Endothelial cell of umbilical vein (primary cell): ENCODE data around the gene ANAPC2. TPM values are rescaled to one million over a fixed set of nuclear protein-coding genes. Genes with fewer than 3 reads are reported as not detected.

Source experiments
- BruUV-seq: library from RNA; stranded (reverse); fragments of 400-500 nt; replicated peaks from 2 replicates; lab custom pipeline; 2021; lab: Mats Ljungman, UMichigan
- CTCF ChIA-PET: fragments of 300-600, 350-600 bp; sonication (Branson Sonifier 250); formaldehyde crosslinking; loops from one replicate; lab custom pipeline; 2021; ENCODE audit warnings: antibody characterized with exemption, inconsistent platforms; lab: Charles Lee
- POLR2A ChIA-PET: fragments of 300-600, 350-600 bp; sonication (Branson Sonifier 250); formaldehyde crosslinking; loops from one replicate; lab custom pipeline; 2021; ENCODE audit warnings: antibody characterized with exemption, inconsistent platforms; lab: Charles Lee
- DNase-seq: peaks from one replicate; pipeline ENCODE4 v3.0.0-alpha.2; 2011; ENCODE audit warnings: low read depth, low spot score
- FAIRE-seq: peaks from 2 replicates; lab custom pipeline; 2011; peaks lifted over from hg19 to GRCh38; lab: Jason Lieb, UNC
- H2AFZ ChIP-seq: 2 replicates; pipeline ENCODE4 v1.6.0; 2012; ENCODE audit warnings: low read depth, low read length, control low read depth, inconsistent platforms
- H3K27ac ChIP-seq: 2 replicates; pipeline ENCODE4 v1.5.1; 2011; ENCODE audit warnings: low read depth, mild to moderate bottlenecking, control low read depth, low read length, moderate library complexity; ENCODE audit not compliant: insufficient read depth
- H3K27me3 ChIP-seq, 2 experiments: 2 replicates each; pipeline versions ENCODE4 v1.6.0 to v1.6.1; 2011; ENCODE audit warnings: low read length in 2 of 2, mixed read lengths in 1 of 2; ENCODE audit not compliant: control insufficient read depth in 2 of 2, insufficient read depth in 2 of 2
- H3K36me3 ChIP-seq, 2 experiments: 2 replicates in 1 of 2; 3 replicates in 1 of 2; pipeline ENCODE4 v1.5.1; 2011; ENCODE audit warnings: low read length in 2 of 2, mild to moderate bottlenecking in 1 of 2, moderate library complexity in 1 of 2; ENCODE audit not compliant: control insufficient read depth in 2 of 2, insufficient read depth in 2 of 2; ENCODE audit errors: extremely low read depth in 1 of 2
- H3K4me1 ChIP-seq: 3 replicates; pipeline ENCODE4 v1.5.1; 2011; ENCODE audit warnings: mild to moderate bottlenecking, low read length; ENCODE audit not compliant: control insufficient read depth, insufficient read depth; ENCODE audit errors: extremely low read depth
- H3K4me2 ChIP-seq: 2 replicates; pipeline ENCODE4 v1.6.1; 2011; ENCODE audit warnings: low read length, control low read depth, mixed read lengths; ENCODE audit not compliant: insufficient read depth
- H3K4me3 ChIP-seq, 3 experiments: fragments of 200-600 bp in 1 of 3; sonication (generic), shearing (Covaris generic) in 1 of 3; replicated peaks in 1 of 3; 2 replicates each; pipeline ENCODE4 v1.5.1; 2011 to 2016; ENCODE audit warnings: control low read depth in 3 of 3, low read length in 3 of 3, mild to moderate bottlenecking in 2 of 3, inconsistent platforms in 1 of 3, low read depth in 1 of 3, moderate library complexity in 1 of 3; ENCODE audit not compliant: insufficient read depth in 1 of 3
- H3K79me2 ChIP-seq: 2 replicates; pipeline ENCODE4 v1.6.0; 2012; ENCODE audit warnings: low read length, inconsistent platforms; ENCODE audit not compliant: control insufficient read depth, insufficient read depth
- H3K9ac ChIP-seq: replicated peaks from 2 replicates; pipeline ENCODE3; 2011; ENCODE audit warnings: low read length, control low read depth; ENCODE audit not compliant: insufficient read depth; ENCODE audit errors: extremely low read depth
- H3K9me1 ChIP-seq: replicated peaks from 3 replicates; pipeline ENCODE4 v1.6.0; 2011; ENCODE audit warnings: mild to moderate bottlenecking, low read length; ENCODE audit not compliant: control insufficient read depth, insufficient read depth; ENCODE audit errors: extremely low read depth
- H3K9me3 ChIP-seq: replicated peaks from 2 replicates; pipeline ENCODE4 v1.5.1; 2012; ENCODE audit warnings: low read length, inconsistent platforms; ENCODE audit not compliant: control insufficient read depth, insufficient read depth
- H4K20me1 ChIP-seq: replicated peaks from 2 replicates; pipeline ENCODE3; 2011; ENCODE audit warnings: mild to moderate bottlenecking, low read length; ENCODE audit not compliant: control insufficient read depth, insufficient read depth; ENCODE audit errors: extremely low read depth
- CTCF ChIP-seq, 2 donors: IDR thresholded peaks; 1 replicate in 1 of 2; 2 replicates in 1 of 2; pipeline ENCODE4 v1.5.1; 2011; ENCODE audit warnings: low read length in 2 of 2, mild to moderate bottlenecking in 2 of 2, moderate library complexity in 2 of 2, control low read depth in 1 of 2, inconsistent platforms in 1 of 2, low read depth in 1 of 2; ENCODE audit not compliant: insufficient read depth in 1 of 2; ENCODE audit errors: extremely low read depth in 1 of 2
- EZH2 ChIP-seq: IDR thresholded peaks from 2 replicates; pipeline ENCODE4 v1.6.1; 2012; ENCODE audit warnings: borderline replicate concordance, low read depth, mild to moderate bottlenecking, moderate library complexity, low read length, inconsistent platforms; ENCODE audit not compliant: severe bottlenecking
- FOS ChIP-seq: IDR thresholded peaks from 2 replicates; pipeline ENCODE4 v1.6.1; 2011; ENCODE audit warnings: mild to moderate bottlenecking, low read length, moderate library complexity, borderline replicate concordance; ENCODE audit not compliant: insufficient read depth
- GATA2 ChIP-seq: IDR thresholded peaks from 2 replicates; pipeline ENCODE4 v1.7.0; 2011; ENCODE audit warnings: low read depth, mild to moderate bottlenecking, moderate library complexity, mixed read lengths, low read length; ENCODE audit not compliant: insufficient read length, insufficient read depth
- JUN ChIP-seq: IDR thresholded peaks from 2 replicates; pipeline ENCODE4 v1.6.1; 2011; ENCODE audit warnings: borderline replicate concordance, low read depth; ENCODE audit not compliant: insufficient read length, insufficient read depth
- MAX ChIP-seq: IDR thresholded peaks from 2 replicates; pipeline ENCODE4 v1.6.1; 2011; ENCODE audit not compliant: insufficient read depth, insufficient read length
- MYC ChIP-seq: IDR thresholded peaks from one replicate; pipeline ENCODE4 v1.6.1; 2011; ENCODE audit warnings: mild to moderate bottlenecking, low read depth, low read length
- POLR2A ChIP-seq: IDR thresholded peaks from 2 replicates; pipeline ENCODE4 v1.6.1; 2012; ENCODE audit warnings: low read depth, mild to moderate bottlenecking, control low read depth, low read length
- POLR2AphosphoS5 ChIP-seq: IDR thresholded peaks from 2 replicates; pipeline ENCODE4 v1.6.1; 2012; ENCODE audit warnings: low read depth, mild to moderate bottlenecking, control low read depth, low read length, moderate library complexity; ENCODE audit not compliant: insufficient read depth
- dilution Hi-C: fragments of 300-500 bp; cut with MboI; formaldehyde crosslinking; loops from one replicate; pipeline ENCODE4 v1.15.0; 2019; ENCODE audit warnings: low sequenced_read_pairs; ENCODE audit not compliant: extremely low pct_ligation_motif_present
- intact Hi-C: fragments of 100-400 bp; cut with micrococcal nuclease; formaldehyde crosslinking; loops from one replicate; pipeline ENCODE4 v1.10.0; 2022
- polyA plus RNA-seq, 4 experiments: library from polyadenylated mRNA; depleted of rRNA in 3 of 4; stranded (reverse) in 3 of 4; unstranded in 1 of 4; fragments of >200 nt; gene quantifications; 2 replicates each; pipeline versions ENCODE4 v1.2.1 to v1.2.3, GENCODE V29; 2011 to 2012; ENCODE audit warnings: missing spikeins in 1 of 4
- total RNA-seq: library from RNA; stranded (reverse); gene quantifications from 2 replicates; pipeline ENCODE4 v1.2.3, GENCODE V29; 2021

The ANAPC2 gene
- total and polyA plus RNA-seq, 2 donors (not counting 3 experiments of a cell fraction or from before 2014, with no cell fraction given) = 44.8 to 69.2 TPM

GRCh38 chr9:137234758-137235423, 46.5 kb upstream of the ANAPC2 start:
- Histone ChIP-seq H4K20me1 (no peaks in the 10 kb centered on the region), H2AFZ (no peak overlapping the region), H3K9me3 (no peaks in the 10 kb centered on the region), H3K27ac (no peak overlapping the region), H3K36me3 (no peaks in the 10 kb centered on the region), H3K4me3 (no peak overlapping the region), H3K27me3 (no peaks in the 10 kb centered on the region), H3K4me1 (no peaks in the 10 kb centered on the region), H3K9ac (no peak overlapping the region), H3K4me2 (no peak overlapping the region), H3K79me2 (peaks cover 4% of the 10 kb centered on the region), H3K9me1 (no peaks in the 10 kb centered on the region)
- DNase-seq = no peak
- dilution Hi-C loops = no loop called here
- TF ChIP-seq MYC = no peak
- TF ChIP-seq FOS = no peak
- TF ChIP-seq GATA2 = no peak
- no peak for TF ChIP-seq POLR2AphosphoS5
- no peak for TF ChIP-seq MAX
- TF ChIP-seq CTCF (IDR thresholded peaks at IDR 0.05; ENCODE audit: extremely low read depth in 1 of 2, insufficient read depth in 1 of 2, low read depth in 1 of 2, low read length in 2 of 2) = no peak
- TF ChIP-seq POLR2A = no peak
- TF ChIP-seq EZH2 = no peak
- TF ChIP-seq JUN = no peak
- no TSS peak for BruUV-seq
- CTCF ChIA-PET = interaction anchor here (0.9 to 1.3 kb wide), 6 partner anchors 11 to 206 kb away, joined by 3 to 9 read pairs (median 4); partner anchors contain the start of gene NPDC1
- no peak for FAIRE-seq
- POLR2A ChIA-PET = no interaction called here
- intact Hi-C loops = loop anchor here (5.0 kb wide), 1 partner anchor 448 kb away; no protein-coding TSS in a partner anchor
